ENCODE results near the gene ARHGAP25. TPM values are rescaled to one million over a fixed set of nuclear protein-coding genes. Genes with fewer than 3 reads are reported as not detected.

The ARHGAP25 gene
- total and polyA plus RNA-seq, 2 donors (not counting 3 experiments of a cell fraction or from before 2014, with no cell fraction given) = 0.50 to 2.0 TPM

DNA sequence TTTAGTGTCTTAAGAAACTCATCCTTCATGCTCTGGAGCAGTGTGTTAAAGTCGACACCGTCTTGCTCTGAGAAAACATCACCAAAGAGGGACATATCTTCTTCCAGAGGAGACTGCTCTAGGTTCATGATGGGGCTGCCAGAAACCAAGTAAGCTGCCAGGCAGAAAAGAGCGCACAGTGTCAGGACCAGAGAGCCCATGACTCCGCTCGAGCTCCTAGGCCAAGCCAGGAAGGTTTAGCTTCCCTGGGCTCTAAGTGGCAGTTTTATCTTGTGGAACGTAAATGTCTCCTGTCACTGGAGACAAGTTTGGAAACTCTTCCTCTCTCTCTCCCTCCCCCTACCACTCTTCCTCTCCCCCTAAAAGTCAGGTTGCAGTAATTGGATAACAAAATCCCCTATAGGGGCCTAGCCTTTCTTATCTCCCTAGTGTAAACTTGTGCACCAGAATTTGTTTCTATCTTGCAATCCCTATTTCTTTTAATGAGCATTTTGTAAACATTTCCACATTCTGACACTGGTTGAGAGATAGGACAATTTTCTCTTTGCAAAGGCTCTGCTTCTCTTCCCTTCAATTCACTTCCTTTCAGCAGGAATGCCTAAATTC is 136.7 kb downstream of the ARHGAP25 start, which contains the start of gene BMP10:
Gene BMP10, minus strand, starts transcription at position 239 of the 606 bp plus-strand sequence. Its CDS starts 39 bp downstream, at position 200.
- no peaks in the 10 kb centered on the region for H3K9me3 ChIP-seq (replicated peaks; ENCODE audit: control insufficient read depth, insufficient read depth, low read length)
- no peak for DNase-seq (ENCODE audit: low read depth, low spot score)
- CTCF ChIA-PET = interaction anchor here (1.0 to 2.4 kb wide), 3 partner anchors 10 to 54 kb away, joined by 4 to 7 read pairs (median 6); no protein-coding TSS in a partner anchor
- no peak within 1 kb of the TSS for H2AFZ ChIP-seq (ENCODE audit: low read depth, low read length)
- H3K27me3 ChIP-seq (ENCODE audit: control insufficient read depth in 2 of 2, insufficient read depth in 2 of 2, low read length in 2 of 2) = no peaks in the 10 kb centered on the region
- TF ChIP-seq GATA2 (IDR thresholded peaks at IDR 0.05; ENCODE audit: insufficient read depth, insufficient read length, low read depth, low read length) = no peak
- no peak for TF ChIP-seq FOS (IDR thresholded peaks at IDR 0.05; ENCODE audit: borderline replicate concordance, insufficient read depth, low read length)
- no peak for TF ChIP-seq POLR2AphosphoS5 (IDR thresholded peaks at IDR 0.05; ENCODE audit: insufficient read depth, low read depth, low read length)
- H3K4me2 ChIP-seq (ENCODE audit: insufficient read depth, low read length) = peak within 1 kb of the TSS; percentile 19
- H3K79me2 ChIP-seq (ENCODE audit: control insufficient read depth, insufficient read depth, low read length) = no peaks in the 10 kb centered on the region
- no peak within 1 kb of the TSS for H3K4me3 ChIP-seq (replicated peaks in 1 of 3; ENCODE audit: insufficient read depth in 1 of 3, low read depth in 1 of 3, low read length in 3 of 3)
- no peaks in the 10 kb centered on the region for H4K20me1 ChIP-seq (replicated peaks; ENCODE audit: control insufficient read depth, extremely low read depth, insufficient read depth, low read length)
- dilution Hi-C loops (cut with MboI; ENCODE audit: extremely low pct_ligation_motif_present, low sequenced_read_pairs) = no loop called here
- H3K9me1 ChIP-seq (replicated peaks; ENCODE audit: control insufficient read depth, extremely low read depth, insufficient read depth, low read length) = no peaks in the 10 kb centered on the region
- no peak for FAIRE-seq
- no TSS peak for BruUV-seq (replicated peaks)
- POLR2A ChIA-PET = no interaction called here
- intact Hi-C loops (cut with micrococcal nuclease) = loop anchor here (2.0 kb wide), 1 partner anchor 38 kb away; no protein-coding TSS in a partner anchor
- H3K36me3 ChIP-seq (ENCODE audit: control insufficient read depth in 2 of 2, extremely low read depth in 1 of 2, insufficient read depth in 2 of 2, low read length in 2 of 2) = no peaks in the 10 kb centered on the region
- no peak within 1 kb of the TSS for H3K9ac ChIP-seq (replicated peaks; ENCODE audit: extremely low read depth, insufficient read depth, low read length)
- H3K27ac ChIP-seq (ENCODE audit: insufficient read depth, low read depth, low read length) = peak within 1 kb of the TSS; percentile 33
- peaks cover 8% of the 10 kb centered on the region for H3K4me1 ChIP-seq (ENCODE audit: control insufficient read depth, extremely low read depth, insufficient read depth, low read length)

Other genes starting within 250 kb of the ARHGAP25 start
- gene PROKR1, start 91.2 kb upstream of the ARHGAP25 start, total RNA-seq = not detected in 2 replicates
- not detected in 2 replicates for gene PROKR1, start 91.2 kb upstream of the ARHGAP25 start, polyA plus RNA-seq
- not detected in 2 replicates for gene BMP10, start 136.6 kb downstream of the ARHGAP25 start, total RNA-seq
- not detected in 2 replicates for gene BMP10, start 136.6 kb downstream of the ARHGAP25 start, polyA plus RNA-seq
- gene GKN2, start 218.1 kb downstream of the ARHGAP25 start, total RNA-seq = not detected in 2 replicates
- not detected in 2 replicates for gene GKN2, start 218.1 kb downstream of the ARHGAP25 start, polyA plus RNA-seq
- not detected in 2 replicates for gene GKN1, start 239.8 kb downstream of the ARHGAP25 start, total RNA-seq
- not detected in 2 replicates for gene GKN1, start 239.8 kb downstream of the ARHGAP25 start, polyA plus RNA-seq

Measured in endothelial cell of umbilical vein (primary cell).